ENCODE results near the gene PRKCB.
"Not testable (repeated sequence)": the region's sequence is repeated elsewhere in the genome, so short reads cannot be mapped to it uniquely, and the experiment has no call there.

PRKCB gene

DNA sequence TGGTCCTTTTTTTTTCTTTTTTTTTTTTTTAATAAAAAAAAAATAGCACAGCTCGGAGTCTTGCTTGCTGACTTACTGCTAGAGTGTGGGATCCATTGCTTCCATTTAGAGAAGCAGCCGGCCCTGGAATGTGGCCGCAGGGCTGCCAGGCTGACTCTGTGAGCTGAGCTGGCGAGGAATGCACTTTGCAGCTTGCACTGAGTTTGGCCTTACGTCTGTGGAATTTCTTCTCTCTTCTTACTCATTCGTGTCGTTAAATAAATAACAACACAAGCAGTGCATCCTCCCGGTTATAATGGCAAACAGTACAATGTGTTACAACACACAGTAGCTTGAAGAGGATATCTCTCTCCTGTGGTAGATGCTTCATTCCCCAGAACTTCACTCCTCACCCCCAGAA lies 69.2 kb downstream of the PRKCB start:
- DNase-seq, result no peak

DNA sequence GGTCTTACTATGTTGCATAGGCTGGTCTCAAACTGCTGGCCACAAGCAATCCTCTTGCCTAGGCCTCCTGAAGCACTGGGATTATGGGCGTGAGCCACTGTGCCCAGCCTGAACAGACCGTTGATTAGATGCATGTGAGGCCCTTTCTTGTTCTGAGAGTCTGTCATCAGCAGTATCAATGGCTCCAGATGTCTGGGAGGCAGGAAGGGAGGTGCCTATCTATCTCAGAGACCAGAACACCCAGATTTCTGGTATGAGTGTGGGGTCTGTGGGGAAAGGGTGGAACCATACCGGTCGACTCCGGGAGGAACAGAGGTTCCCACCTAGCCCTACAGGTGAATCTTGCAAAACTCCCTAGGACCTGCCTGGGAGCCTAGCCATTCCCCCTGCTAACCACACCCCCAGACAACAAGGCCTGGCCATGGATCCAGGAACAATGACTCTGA lies 71.7 kb downstream of the PRKCB start:
- DNase-seq, result no peak

DNA sequence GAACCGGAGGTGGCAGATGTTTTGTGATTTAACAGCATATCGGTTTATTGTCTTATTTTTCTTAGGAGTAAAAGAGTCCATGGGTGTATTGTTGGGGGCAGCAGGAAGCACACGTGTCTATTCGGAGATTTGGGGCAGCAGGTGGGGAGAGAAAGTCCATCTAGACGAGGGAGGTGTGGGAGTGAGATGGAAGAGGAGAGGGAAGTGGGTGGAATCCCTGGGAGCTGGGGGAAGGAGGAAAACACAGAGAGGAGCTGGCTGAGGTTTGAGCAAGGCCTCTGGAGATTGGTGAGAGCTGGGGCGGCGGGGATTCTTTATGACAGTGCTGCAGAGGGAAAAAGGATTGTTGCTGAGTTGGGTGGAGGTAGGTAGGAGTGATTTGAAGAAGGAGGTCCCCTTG lies 72.1 kb downstream of the PRKCB start:
- DNase-seq, result no peak

DNA sequence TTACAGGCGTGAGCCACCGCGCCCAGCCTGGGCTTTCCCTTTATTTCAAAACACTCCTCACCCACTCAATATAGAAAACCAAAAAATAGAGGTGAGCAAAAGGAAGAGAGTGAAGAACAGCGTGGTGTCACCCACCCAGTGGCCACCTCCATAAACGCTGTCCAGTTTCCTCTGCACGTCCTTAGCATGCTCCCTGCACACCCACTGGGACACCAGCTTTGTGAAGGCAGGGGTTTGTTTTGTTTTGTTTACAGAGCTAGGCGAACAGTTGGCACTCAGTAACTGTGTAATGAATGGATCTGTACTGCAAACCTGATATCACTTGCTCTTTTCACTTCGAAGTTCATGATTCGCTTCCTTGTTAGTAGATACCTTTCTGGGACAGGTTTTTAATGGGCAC lies 73.0 kb downstream of the PRKCB start:
- no peak for DNase-seq

DNA sequence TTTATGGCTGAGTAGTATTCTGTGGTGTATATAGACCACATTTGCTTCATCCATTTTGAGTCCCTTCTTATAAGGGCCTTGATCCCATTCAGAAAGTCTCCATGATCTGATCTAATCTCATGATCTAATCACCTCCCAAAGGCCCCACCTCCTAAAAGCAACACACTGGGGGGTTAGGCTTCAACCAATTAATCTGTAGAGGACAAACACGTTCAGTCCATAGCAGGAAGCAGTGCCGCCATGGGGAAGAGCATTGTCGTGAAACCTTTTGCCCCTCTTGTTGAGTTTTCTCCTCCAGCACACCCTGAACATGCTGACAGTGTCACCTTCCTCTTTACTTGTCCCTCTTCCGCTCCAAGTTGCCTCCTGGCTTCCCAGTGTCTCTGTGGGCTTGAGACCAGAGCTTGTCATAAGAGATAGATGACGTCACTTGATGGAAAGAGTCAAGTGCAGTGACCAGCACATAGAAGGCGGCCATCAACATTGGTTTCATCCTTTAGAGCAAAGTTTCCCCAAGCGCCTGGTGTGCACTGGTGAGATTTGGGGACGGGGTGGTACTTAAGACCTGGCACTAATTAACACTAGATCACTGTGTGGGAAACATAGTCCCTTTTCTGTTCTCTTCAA lies 74.1 kb downstream of the PRKCB start:
- no peak for DNase-seq

DNA sequence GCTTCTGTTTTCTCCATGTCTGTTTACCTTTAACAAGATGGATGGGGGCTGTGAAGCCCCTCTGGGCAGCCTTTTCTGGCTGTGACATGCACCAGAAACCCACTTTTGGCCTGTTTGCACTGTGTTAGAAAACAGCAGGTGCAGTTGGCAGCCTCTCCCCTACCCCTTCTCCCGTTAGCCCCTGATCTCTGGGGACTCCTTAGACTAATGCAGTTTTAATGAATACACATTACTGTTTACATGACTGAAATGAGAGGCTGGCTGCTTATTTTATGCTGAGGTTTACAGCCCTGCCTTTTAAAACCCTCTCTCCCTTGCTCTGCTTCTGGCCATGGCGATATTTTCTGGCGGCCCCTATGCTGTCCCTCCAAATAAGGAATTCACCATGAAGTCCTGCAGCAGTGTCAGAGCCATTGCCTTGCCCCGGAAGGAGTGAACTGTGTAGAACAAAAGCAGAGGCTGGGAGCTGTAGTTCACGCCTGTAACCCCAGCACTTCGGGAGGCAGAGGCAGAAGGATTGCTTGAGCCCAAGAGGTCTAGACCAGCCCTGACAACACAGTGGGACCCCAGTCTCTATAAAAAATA lies 79.3 kb downstream of the PRKCB start:
- no peak for DNase-seq

DNA sequence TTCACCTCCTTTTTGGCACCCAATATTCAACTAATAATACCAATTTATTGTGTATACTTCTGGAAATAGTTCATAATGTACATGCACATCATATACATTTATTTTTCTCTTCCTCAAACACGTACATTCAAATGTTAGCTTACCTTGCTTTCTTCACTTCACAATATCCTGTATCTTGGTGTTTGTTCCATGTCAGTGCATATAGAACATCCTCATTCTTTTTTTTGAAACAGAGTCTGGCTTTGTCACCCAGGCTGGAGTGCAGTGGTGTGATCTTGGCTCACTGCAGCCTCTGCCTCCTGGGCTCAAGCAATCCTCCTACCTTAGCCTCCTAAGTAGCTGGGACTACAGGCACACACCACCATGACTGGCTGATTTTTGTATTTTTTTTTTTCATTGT lies 80.8 kb downstream of the PRKCB start:
- DNase-seq, result not testable (repeated sequence)

DNA sequence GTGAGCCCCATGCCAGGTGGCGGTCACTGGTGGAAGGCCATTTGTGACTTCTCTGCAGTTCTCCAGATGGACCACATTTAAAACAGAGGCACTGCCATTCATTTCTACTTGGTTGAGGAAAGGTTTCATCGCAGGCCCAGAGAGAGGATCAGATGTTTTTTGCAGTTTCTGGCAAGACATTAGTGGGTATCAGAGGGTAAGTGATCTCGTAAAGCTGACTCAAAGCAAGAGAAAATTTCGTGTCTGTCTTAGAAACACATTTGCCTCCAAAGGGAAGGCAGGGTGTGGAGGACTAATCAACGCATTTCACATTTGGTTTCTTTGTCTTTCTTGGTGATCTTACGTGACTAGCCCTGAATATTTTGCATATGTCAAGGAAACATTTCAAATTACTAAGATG lies 81.8 kb downstream of the PRKCB start:
- no peak for DNase-seq

DNA sequence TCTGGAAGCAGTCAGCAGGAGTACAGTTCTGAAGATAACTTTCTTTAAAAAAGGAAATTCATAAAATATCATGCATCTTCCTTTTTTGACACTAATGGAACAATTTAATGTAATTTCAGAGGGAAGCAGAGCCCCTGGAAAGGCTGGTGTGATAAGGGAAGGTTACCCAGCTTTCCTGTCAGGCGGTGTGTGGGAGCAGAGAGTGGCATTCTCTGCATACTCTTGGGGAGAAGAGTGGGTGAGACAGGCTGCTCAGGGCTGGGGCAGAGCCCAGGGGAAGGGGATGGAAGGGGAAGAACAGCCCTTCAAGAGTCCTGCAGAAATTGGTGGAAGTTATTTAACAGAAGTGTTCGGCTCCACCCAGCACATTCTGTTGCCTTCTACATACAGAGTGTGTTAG lies 84.7 kb downstream of the PRKCB start:
- peak in 1 of 2 experiments; percentile 1 for DNase-seq

DNA sequence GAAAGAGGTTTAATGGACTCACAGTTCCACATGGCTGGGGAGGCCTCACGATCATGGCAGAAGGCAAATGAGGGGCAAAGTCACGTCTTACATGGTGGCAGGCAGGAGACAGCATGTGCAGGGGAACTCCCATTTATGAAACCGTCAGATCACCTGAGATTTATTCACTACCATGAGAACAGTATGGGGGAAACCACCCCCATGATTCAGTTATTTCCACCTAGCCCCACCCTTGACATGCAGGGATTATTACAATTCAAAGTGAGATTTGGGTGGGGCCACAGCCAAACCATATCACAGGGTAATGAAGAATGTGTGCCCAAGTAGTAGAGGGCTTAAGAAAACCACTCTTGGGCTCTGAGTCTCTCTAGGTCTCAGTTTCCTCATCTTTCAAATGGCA lies 85.1 kb downstream of the PRKCB start:
- DNase-seq, result no peak

DNA sequence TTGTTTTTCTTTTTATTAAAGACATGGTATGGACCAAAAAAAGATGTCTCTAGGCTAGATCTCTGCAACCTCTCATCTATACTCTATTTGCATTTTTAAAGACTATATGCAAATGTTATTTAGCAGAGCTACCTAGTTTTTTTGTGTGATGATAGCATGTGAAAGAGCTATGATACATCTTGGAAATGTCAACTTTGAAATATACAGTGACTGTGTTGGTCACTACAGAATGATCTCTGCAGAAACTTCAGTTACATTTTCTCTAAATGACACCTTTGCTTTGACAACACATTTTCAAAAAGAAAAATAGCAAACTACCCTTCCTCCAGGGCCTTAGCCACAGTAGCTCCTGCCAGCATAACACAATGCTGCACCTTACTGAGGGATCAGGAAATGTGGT lies 86.6 kb downstream of the PRKCB start:
- DNase-seq, result no peak

DNA sequence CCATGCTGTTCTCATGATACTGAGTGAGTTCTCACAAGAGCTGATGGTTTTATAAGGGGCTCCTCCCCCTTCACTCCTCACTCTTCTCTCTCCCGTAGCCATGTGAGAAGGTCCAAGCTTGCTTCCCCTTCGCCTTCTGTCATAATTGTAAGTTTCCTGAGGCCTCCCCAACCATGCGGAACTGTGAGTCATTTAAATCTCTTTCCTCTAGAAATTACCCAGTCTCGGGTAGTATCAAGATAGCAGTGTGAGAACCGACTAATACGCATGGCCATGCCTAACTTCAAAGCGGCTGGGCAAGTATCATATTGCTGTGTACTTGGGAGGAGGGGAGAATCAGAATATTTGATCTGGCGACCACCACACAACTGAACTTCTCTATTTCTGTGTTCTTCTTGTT lies 88.3 kb downstream of the PRKCB start:
- peak; percentile 35 to 63 for DNase-seq

DNA sequence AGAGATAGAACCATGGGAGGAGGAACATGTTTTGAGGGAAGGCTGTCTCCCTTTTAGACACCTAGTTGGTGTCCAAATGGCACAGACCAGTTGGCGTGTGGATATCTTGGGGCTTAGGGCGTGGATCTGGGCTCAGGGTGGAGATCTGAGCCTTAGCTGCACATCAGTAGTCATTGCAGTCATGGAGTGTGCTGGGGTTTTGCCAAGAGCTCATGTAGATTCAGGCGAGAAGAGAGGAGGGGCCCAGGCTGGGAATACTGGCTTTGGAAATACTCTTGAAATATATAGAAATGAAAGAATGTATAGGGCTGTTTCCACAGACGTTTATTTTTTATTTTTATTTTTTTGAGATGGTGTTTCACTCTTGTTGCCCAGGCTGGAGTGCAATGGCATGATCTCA lies 92.0 kb downstream of the PRKCB start:
- DNase-seq, result no peak

DNA sequence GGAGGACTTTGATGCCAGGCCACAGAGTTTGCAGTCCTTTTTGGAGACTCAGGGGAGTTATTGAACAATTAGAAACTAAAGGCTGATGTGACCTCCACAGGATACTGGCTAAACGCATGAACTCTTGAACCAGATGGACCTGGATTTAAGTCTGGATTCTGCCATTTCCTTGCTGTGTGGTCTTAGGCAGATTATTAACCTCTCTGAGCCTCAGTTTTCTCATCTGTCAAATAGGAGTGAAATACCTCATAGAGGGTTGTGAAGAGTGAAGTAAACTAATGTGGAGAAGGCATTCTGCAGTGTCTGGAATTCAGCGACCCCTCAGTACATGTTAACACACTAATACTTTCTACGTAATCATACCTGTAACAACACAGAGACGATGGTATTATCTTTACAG lies 93.5 kb downstream of the PRKCB start:
- DNase-seq, result no peak

DNA sequence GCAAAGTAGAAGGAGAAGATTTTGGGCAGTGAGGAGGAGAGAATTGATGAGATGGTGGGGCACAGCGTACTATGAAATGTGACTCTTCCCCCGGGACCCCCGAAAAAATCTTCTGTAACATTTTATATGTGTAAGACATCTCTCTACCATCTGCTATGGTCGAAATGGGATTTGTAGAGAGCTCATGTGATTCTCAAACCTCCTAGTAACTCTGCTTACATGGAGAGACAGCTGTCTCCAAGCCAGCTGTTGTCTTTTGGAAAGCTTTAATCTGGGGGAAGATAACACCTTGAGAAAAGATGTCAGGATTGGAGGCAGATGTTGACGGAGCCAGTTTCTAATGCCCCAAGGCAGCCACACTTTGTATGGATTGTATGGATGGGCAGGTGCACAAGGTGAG lies 94.1 kb downstream of the PRKCB start:
- no peak for DNase-seq

DNA sequence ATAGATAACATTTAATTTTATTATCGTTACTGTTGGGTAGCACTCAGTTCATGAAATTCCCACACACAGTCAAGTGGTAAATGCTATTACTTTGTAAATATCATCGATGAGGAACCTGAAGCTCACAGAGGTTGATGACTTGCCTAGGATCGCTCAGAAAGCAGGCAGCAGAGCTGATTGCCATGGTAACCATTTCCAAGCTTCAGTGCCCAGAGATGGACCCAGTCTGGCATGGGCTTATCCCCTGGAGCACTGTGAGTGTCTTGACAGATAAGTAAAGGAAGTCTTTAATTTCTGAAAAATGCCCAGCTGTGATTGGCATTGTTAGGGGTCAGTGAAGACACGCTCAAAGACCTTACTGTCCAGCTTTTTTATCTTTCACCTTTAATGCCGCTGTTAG lies 95.0 kb downstream of the PRKCB start:
- no peak for DNase-seq

DNA sequence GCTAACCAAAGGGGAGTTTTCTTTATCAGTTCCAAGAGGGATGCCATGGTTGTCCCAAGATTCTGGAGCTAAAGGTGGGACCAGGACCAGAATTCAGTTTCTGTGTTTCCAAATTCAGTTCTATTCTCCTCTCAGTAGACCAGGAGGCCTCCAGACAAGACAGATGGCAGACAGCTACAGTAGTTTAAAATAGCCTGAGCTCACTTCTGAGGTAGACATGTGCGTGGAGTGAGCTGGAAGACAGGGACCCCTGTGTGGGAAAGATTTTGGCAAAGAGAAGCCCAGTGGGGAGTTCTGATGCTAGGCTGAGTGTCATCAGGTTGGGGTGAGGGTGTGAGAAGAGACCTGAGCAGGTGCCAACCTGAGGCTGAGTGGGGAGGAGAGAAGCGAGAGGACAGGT lies 95.4 kb downstream of the PRKCB start:
- DNase-seq, result no peak

DNA sequence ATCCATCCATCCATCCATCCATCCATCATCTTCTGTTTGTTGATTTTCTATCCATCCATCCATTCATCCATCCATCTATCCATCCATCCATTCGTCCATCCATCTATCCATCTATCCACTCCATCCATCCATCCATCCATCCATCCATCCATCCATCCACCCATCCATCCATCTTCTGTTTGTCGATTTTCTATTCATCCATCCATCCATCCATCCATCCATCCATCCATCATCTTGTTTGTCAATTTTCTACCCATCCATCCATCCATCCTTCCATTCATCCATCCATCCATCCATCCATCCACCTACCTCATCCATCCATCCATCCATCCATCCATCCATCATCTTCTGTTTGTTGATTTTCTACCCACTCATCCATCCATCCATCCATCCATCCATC lies 97.9 kb downstream of the PRKCB start:
- not testable (repeated sequence) for DNase-seq

DNA sequence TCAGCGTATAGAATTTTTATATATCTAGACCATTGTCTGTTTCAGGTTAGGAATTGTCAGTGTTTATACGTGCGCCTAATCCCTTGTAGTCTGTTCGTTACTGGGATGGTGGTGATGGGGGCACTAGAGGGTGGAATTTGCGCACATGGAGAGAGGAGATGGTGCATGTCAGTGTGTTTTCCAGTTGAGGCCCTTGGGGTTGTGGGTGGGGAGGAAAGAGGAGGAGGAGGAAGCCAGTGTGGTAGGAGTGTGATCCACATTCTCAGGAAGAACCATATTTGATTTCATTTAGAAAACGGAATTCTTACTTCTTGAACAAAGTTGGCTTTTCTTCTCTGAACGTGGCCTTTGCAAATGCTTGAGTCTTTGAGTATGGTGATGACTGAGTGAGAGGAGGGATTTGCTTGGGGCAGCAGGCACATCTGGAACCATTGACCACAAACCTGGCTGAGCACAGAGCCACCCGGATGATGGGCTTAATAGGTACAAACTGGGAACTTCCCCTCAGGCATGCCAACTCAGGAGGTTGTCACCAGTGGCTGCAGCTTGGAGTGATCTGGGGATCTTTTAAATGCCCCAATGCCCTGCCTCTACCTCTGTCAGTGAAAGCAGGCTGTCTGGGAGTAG lies 98.9 kb downstream of the PRKCB start:
- DNase-seq, result no peak

DNA sequence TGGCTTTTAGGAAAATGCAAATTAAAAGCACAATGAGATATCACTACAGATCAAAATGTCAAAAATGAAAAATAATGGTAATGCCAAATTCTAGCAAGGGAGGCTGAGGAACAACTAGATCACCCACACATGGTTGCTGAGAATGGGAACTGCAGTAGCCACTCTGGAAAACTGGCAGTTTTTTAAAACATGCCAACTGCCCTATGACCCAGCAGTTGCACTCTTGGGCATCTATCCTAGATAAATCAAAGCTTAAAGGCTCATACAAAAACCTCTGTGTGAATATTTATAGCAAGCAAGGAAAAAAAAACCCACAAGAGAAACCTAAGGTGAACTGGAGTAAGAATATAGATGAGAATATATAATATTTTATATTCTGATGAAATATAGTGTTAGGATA lies 104.3 kb downstream of the PRKCB start:
- no peak for DNase-seq

DNA sequence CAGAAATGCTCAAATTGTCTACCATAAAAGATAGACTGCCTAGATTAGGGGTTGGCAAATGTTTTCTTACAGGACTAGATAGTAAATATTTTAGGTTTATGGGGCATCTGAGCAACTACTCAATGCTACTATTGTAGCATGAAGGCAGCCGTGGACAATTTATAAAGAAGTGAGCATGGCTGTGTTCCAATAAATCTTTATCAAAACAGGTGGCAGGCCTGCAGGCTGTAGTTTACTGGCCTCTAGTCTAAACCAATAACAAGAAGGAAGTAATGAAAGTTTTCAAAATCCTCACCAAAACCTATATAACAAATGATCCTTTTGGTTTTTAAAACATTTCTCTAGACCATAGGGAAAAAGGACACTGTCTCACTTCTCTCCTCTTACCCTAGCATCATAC lies 105.2 kb downstream of the PRKCB start:
- DNase-seq, result no peak

DNA sequence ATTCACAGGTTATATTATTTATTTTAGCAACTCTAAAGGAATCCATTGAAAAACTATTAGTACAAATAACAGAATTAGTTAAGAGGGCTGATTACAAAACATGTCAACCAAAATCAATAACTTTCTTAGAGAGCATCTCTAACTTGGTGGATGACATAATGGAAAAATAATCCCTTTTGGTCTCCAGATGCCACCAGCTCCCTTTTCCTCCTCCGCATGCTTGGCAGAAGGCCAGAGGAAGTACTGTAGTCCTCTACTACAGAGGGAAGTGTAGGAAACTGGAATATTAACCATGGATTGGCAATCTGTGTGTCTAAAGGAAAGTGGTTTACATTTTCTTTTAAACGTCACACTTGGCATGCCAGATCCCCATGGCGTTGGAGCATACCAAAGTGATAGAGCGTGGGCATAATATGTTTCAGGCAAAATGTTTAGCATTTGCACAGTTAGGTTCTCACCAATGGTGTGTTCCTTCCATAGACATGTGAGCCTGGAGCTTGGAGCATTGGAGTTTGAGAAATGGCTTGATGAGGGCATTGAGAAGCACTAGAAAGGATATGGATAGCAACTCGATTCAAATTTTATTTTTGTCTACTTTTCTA lies 106.3 kb downstream of the PRKCB start:
- DNase-seq, result no peak

DNA sequence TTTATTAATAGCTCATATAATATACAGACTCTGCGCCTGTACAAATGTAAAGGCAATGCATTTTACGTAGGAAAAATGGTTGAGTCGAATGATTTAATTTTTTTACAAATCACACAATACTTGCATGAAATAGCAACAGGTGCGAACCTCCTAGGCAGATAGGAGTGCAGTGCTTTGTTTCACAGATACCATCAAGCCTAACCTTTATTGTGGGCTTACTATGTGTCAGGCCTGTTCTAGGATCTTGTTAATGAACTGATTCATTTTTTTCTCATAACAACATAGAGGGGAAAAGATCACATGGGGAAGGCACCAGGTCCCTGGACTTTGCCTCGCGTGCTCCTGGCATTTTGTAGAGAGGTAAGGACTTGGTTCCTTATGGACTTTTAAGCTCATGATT lies 107.8 kb downstream of the PRKCB start:
- DNase-seq, result no peak

DNA sequence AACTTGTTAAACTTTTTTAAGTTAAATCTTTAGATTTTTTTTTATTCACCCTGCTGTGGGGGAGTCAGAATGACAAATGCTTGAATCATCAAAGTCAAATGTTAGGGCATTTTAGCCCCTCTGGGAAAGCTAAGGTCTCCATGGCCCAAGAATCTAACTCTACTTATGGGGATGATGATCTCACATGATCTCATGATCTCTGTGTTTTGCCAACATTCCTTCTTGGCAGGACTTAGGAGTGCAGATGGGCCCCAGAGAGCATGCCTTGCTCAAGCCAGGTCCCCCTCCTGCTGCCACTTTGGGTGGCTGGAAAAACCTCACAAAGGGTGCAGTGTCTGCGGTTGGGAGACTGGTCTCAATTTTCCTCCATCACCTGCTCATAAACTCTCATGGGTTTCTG lies 108.6 kb downstream of the PRKCB start:
- no peak for DNase-seq
